Measurements from ENCODE around the gene ATP1B1. TPM values are rescaled to one million over a fixed set of nuclear protein-coding genes. Genes with fewer than 3 reads are reported as not detected.
A peak's percentile ranks its signal among the peaks of the same experiment; 100 is the strongest.

ATP1B1 gene
- total RNA-seq, 1 experiment from 2014 or later: 626 TPM

DNA sequence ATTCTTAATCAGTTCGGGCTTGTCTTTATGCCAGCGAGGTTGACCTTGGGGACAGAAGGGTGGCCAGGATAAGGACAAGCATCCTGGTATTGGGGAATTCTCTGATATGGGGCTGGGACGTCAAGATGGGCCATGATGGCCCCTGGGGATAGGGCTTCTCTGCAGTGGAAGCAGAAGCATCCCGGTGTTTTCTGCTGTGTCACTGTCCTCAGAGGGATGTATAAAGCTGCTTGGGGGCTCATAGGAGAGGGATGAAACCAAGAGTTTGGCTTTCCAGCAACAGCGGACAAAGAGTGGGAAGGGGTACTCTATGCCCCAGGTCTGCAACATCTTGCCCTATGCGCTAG, 1.4 kb upstream of the ATP1B1 start:
- Mint-ChIP-seq H3K4me3 (ENCODE audit: low read depth, unreplicated experiment) (peak overlapping the region; percentile 91), H3K9me3 (ENCODE audit: low read depth, unreplicated experiment) (no peaks in the 10 kb centered on the region), H3K27me3 (ENCODE audit: unreplicated experiment) (no peaks in the 10 kb centered on the region), H3K4me1 (ENCODE audit: low read depth, unreplicated experiment) (peaks cover 28% of the 10 kb centered on the region), H3K36me3 (ENCODE audit: insufficient read depth, unreplicated experiment) (peaks cover 58% of the 10 kb centered on the region), H3K27ac (ENCODE audit: unreplicated experiment) (no peak overlapping the region)
- intact Hi-C loops (cut with micrococcal nuclease; ENCODE audit: unreplicated experiment): loop anchor here (1.0 to 10.0 kb wide), 4 partner anchors 58 to 500 kb away; no protein-coding TSS in a partner anchor
- no peak for DNase-seq
- TSS peak; percentile 15 for BruUV-seq (replicated peaks)
- TF ChIP-seq, protein P1, sequence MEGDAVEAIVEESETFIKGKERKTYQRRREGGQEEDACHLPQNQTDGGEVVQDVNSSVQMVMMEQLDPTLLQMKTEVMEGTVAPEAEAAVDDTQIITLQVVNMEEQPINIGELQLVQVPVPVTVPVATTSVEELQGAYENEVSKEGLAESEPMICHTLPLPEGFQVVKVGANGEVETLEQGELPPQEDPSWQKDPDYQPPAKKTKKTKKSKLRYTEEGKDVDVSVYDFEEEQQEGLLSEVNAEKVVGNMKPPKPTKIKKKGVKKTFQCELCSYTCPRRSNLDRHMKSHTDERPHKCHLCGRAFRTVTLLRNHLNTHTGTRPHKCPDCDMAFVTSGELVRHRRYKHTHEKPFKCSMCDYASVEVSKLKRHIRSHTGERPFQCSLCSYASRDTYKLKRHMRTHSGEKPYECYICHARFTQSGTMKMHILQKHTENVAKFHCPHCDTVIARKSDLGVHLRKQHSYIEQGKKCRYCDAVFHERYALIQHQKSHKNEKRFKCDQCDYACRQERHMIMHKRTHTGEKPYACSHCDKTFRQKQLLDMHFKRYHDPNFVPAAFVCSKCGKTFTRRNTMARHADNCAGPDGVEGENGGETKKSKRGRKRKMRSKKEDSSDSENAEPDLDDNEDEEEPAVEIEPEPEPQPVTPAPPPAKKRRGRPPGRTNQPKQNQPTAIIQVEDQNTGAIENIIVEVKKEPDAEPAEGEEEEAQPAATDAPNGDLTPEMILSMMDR (IDR thresholded peaks at IDR 0.05; ENCODE audit: unreplicated experiment): no peak
- CTCF ChIA-PET: interaction anchor here (1.0 to 2.2 kb wide), 4 partner anchors 23 to 502 kb away, joined by 3 to 6 read pairs (median 4); no protein-coding TSS in a partner anchor

DNA sequence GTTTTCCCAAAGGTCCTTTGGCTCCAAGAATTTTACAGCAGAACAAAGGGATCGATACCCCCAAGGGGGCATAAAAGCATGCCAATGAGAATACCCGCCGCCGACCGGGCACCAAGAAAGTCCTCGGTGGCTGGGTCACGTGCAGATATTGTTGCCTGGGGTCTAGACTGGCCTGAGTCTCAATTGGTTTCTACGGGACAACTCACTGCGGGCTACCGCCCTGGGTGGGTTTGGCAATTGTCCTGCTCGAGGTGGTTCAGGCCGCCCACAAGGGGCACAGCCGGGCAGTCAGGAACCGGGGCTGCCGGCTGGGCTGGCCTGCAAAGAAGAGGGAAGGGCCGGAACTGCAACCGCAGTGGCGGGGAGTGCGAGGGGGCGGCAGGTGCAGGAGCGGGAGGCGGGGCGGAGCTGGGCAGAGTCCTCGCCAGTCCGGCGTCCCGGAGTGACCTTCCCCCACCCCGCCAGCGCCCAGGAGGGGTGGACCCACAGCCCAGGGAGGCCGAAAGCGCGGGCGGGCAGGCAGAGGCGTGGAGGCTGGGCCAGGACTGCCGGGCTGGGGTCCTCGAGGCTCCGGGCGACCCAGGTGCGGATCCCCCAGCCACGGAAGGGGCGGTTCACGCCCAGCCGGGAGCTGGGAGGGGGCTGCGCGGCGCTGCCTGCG, 926 bp upstream of the ATP1B1 start:
- CTCF ChIA-PET: interaction anchor here (0.5 to 2.2 kb wide), 7 partner anchors 14 to 502 kb away, joined by 3 to 6 read pairs (median 4); no protein-coding TSS in a partner anchor
- Mint-ChIP-seq H3K27ac (ENCODE audit: unreplicated experiment) (no peak overlapping the region), H3K4me3 (ENCODE audit: low read depth, unreplicated experiment) (peak overlapping the region; percentile 91), H3K27me3 (ENCODE audit: unreplicated experiment) (no peaks in the 10 kb centered on the region), H3K36me3 (ENCODE audit: insufficient read depth, unreplicated experiment) (peaks cover 63% of the 10 kb centered on the region), H3K9me3 (ENCODE audit: low read depth, unreplicated experiment) (no peaks in the 10 kb centered on the region), H3K4me1 (ENCODE audit: low read depth, unreplicated experiment) (peaks cover 28% of the 10 kb centered on the region)
- BruUV-seq (replicated peaks): no TSS peak
- intact Hi-C loops (cut with micrococcal nuclease; ENCODE audit: unreplicated experiment): loop anchor here (1.0 to 10.0 kb wide), 4 partner anchors 58 to 501 kb away; no protein-coding TSS in a partner anchor
- TF ChIP-seq, protein P1 (IDR thresholded peaks at IDR 0.05; ENCODE audit: unreplicated experiment): no peak
- DNase-seq: peak; percentile 99

DNA sequence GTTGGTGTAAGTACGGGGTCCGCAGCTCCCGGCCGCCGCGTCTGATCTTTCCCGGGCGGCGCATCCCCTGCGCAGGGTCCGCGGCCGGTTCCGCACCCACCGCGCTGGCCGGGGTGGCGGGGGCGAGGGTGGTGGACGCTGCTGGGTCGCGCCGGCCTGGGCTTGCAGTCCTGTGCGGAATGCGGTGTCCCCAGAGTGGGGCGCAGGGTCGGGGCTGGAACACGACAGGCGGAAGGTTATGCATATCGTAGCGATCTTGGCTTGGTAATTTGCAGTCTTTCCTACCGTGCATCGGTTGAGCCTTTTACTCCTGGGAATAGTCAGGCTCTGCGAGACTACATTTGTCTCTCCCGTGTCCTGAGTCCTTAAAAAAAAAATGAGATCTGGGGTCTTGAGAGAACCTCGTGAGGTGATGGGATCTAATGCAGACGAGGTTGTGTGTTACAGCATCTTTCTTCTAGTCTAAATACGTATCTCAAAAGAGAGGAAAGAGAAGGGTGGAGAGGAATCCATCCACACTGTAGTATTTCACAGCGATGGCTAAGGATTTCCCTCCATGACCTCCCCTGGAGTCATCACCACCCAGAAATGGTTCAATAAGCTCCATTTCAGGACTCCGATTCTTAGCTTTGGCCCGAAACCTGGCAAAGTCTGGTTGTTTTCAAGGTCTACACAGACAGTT, 572 bp downstream of the ATP1B1 start:
- H3K27ac Mint-ChIP-seq (ENCODE audit: unreplicated experiment): no peak overlapping the region
- CTCF ChIA-PET: interaction anchor here (0.8 to 5.0 kb wide), 8 partner anchors 12 to 504 kb away, joined by 3 to 26 read pairs (median 3); no protein-coding TSS in a partner anchor
- H3K27me3 Mint-ChIP-seq (ENCODE audit: unreplicated experiment): no peaks in the 10 kb centered on the region
- no peak for DNase-seq
- TF ChIP-seq, protein P1 (IDR thresholded peaks at IDR 0.05; ENCODE audit: unreplicated experiment): no peak
- intact Hi-C loops (cut with micrococcal nuclease; ENCODE audit: unreplicated experiment): loop anchor here (5.0 to 10.0 kb wide), 3 partner anchors 60 to 502 kb away; no protein-coding TSS in a partner anchor
- BruUV-seq (replicated peaks): no TSS peak
- H3K4me1 Mint-ChIP-seq (ENCODE audit: low read depth, unreplicated experiment): peaks cover 35% of the 10 kb centered on the region
- peak overlapping the region; percentile 91 for H3K4me3 Mint-ChIP-seq (ENCODE audit: low read depth, unreplicated experiment)
- H3K36me3 Mint-ChIP-seq (ENCODE audit: insufficient read depth, unreplicated experiment): peaks cover 78% of the 10 kb centered on the region
- no peaks in the 10 kb centered on the region for H3K9me3 Mint-ChIP-seq (ENCODE audit: low read depth, unreplicated experiment)

DNA sequence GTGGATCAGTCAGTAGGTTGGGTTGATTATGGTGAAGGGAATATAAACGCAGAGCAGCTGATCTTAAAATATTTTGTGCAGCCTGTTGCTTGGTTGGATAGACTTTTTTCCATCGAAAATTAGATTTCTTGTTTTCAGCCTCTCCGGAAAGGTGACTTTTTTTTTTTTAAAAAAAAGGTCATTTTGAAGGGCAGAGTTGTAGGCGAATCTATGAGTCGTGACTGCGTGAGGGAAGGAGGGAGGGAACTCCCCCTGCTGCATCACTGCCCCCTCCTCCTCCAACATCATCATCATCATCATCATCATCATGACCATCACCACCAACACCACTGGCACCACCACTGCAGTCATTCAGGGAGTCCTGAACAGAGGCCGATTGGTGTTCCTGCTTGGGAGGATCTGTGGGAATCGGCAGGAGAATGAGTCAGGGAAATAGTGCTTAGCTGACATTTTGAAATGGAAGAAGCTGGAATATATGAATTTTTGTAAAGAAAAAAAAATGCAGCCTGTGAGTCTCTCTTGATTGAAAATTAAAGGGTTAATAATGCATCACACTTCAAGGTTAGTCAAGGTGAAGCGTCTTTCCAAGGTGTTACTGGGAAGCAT, 1.2 kb downstream of the ATP1B1 start:
- TF ChIP-seq, protein P1 (IDR thresholded peaks at IDR 0.05; ENCODE audit: unreplicated experiment): no peak
- Mint-ChIP-seq H3K36me3 (ENCODE audit: insufficient read depth, unreplicated experiment) (peaks cover 85% of the 10 kb centered on the region), H3K27ac (ENCODE audit: unreplicated experiment) (no peak overlapping the region), H3K27me3 (ENCODE audit: unreplicated experiment) (no peaks in the 10 kb centered on the region), H3K4me3 (ENCODE audit: low read depth, unreplicated experiment) (peak overlapping the region; percentile 91), H3K4me1 (ENCODE audit: low read depth, unreplicated experiment) (peaks cover 42% of the 10 kb centered on the region), H3K9me3 (ENCODE audit: low read depth, unreplicated experiment) (no peaks in the 10 kb centered on the region)
- intact Hi-C loops (cut with micrococcal nuclease; ENCODE audit: unreplicated experiment): loop anchor here (2.0 to 10.0 kb wide), 5 partner anchors 60 to 503 kb away; no protein-coding TSS in a partner anchor
- no peak for DNase-seq
- BruUV-seq (replicated peaks): TSS peak; percentile 26
- CTCF ChIA-PET: interaction anchor here (0.8 to 5.0 kb wide), 8 partner anchors 11 to 504 kb away, joined by 3 to 34 read pairs (median 3); no protein-coding TSS in a partner anchor

All from Calu3 (cell line).